Panc1 (cell line): ENCODE results near the gene INMT.

Experiments
- CTCF ChIP-seq: fragments of 450-650 bp; IDR thresholded peaks from 2 replicates; pipeline ENCODE4 v1.5.1; 2017; ENCODE audit warnings: mild to moderate bottlenecking
- POLR2AphosphoS5 ChIP-seq: IDR thresholded peaks from 2 replicates; pipeline ENCODE4 v1.6.1; 2012; ENCODE audit warnings: mild to moderate bottlenecking, low read depth, low read length, moderate library complexity
- REST ChIP-seq, 2 experiments: IDR thresholded peaks; 2 replicates each; pipeline ENCODE4 v1.6.1; 2011 to 2012; ENCODE audit warnings: low read depth in 2 of 2, control low read depth in 1 of 2, low read length in 1 of 2, mild to moderate bottlenecking in 1 of 2, moderate library complexity in 1 of 2; ENCODE audit not compliant: insufficient read depth in 1 of 2
- SIN3A ChIP-seq: IDR thresholded peaks from 2 replicates; pipeline ENCODE4 v1.6.1; 2012; ENCODE audit warnings: low read depth, mild to moderate bottlenecking, low read length, moderate library complexity, borderline replicate concordance; ENCODE audit not compliant: insufficient read depth
- TCF7L2 ChIP-seq: IDR thresholded peaks from 2 replicates; pipeline ENCODE4 v1.6.1; 2011; ENCODE audit warnings: mild to moderate bottlenecking, low read depth, low read length, inconsistent platforms

- TF ChIP-seq CTCF (no peak), POLR2AphosphoS5 (no peak), SIN3A (no peak), REST (IDR thresholded peaks at IDR 0.05; ENCODE audit: insufficient read depth in 1 of 2, low read depth in 2 of 2, low read length in 1 of 2) (no peak), TCF7L2 (no peak)
These were observed 13.7 kb upstream of the INMT start for GRCh38 chr7:30738026-30738915.
